Thyroid gland (tissue), 4 donors: ENCODE results near the gene SHANK2.

Experiments
- CTCF ChIP-seq, 6 experiments: fragments of 200-600 bp in 3 of 6; fragments of 450-650 bp in 3 of 6; sonication (generic) in 3 of 6; IDR thresholded peaks; one replicate each; pipeline ENCODE4 v1.5.1; 2016 to 2019; ENCODE audit warnings: antibody characterized with exemption in 6 of 6, mild to moderate bottlenecking in 2 of 6, inconsistent platforms in 1 of 6, moderate library complexity in 1 of 6
- POLR2A ChIP-seq, 2 donors: fragments of 450-650 bp; IDR thresholded peaks; one replicate each; pipeline ENCODE4 v1.6.1; 2017; ENCODE audit warnings: antibody characterized with exemption in 2 of 2, mild to moderate bottlenecking in 2 of 2, moderate library complexity in 1 of 2

- TF ChIP-seq CTCF (IDR thresholded peaks at IDR 0.05): no peak
- no peak for TF ChIP-seq POLR2A (IDR thresholded peaks at IDR 0.05)
These were observed 4.2 kb downstream of the SHANK2 start for GRCh38 chr11:71248251-71248570.
